OCI-LY3 (cell line): ENCODE measurements around the gene GNAI1.

Experiments used
- EZH2phosphoT487 ChIP-seq: fragments of 200-600 bp; shearing (Covaris generic); IDR thresholded peaks from 2 replicates; pipeline ENCODE4 v1.6.1; 2018; ENCODE audit warnings: antibody characterized with exemption, mixed run types, low read depth
- TF ChIP-seq, protein P1 (sequence below): fragments of 200-600, 300-600 bp; sonication (generic); IDR thresholded peaks from 2 replicates; pipeline ENCODE4 v1.5.1; 2014; ENCODE audit warnings: antibody characterized with exemption, low read length, low read depth

DNA sequence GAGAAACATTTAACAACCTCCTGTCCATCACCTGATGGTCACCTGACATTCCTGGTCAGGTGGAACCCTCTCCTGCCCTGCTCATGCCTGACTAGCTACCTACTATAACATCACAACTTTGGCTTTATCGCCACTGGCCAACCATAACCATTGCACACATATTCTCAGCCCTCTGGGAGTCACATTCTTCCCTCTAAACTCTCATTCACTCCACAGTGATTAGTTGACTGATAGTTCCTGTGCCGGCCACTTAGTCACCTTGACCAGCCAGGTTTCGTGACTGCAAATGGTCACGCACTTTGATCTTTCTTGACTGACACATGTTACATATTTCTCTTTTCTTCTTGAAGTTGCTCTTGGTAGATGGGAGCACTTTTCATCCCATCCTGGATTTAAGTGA, 50.1 kb downstream of the GNAI1 start:
- TF ChIP-seq, protein P1, sequence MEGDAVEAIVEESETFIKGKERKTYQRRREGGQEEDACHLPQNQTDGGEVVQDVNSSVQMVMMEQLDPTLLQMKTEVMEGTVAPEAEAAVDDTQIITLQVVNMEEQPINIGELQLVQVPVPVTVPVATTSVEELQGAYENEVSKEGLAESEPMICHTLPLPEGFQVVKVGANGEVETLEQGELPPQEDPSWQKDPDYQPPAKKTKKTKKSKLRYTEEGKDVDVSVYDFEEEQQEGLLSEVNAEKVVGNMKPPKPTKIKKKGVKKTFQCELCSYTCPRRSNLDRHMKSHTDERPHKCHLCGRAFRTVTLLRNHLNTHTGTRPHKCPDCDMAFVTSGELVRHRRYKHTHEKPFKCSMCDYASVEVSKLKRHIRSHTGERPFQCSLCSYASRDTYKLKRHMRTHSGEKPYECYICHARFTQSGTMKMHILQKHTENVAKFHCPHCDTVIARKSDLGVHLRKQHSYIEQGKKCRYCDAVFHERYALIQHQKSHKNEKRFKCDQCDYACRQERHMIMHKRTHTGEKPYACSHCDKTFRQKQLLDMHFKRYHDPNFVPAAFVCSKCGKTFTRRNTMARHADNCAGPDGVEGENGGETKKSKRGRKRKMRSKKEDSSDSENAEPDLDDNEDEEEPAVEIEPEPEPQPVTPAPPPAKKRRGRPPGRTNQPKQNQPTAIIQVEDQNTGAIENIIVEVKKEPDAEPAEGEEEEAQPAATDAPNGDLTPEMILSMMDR, result no peak
- TF ChIP-seq EZH2phosphoT487, result no peak
